Fibroblast of villous mesenchyme (primary cell): ENCODE data around the gene NT5M. TPM values are rescaled to one million over a fixed set of nuclear protein-coding genes. Genes with fewer than 3 reads are reported as not detected.

Experiments used
- DNase-seq: peaks from one replicate; pipeline ENCODE4 v3.0.0-alpha.2; 2010; ENCODE audit warnings: low read depth
- H3K4me3 ChIP-seq: 2 replicates; pipeline ENCODE4 v1.5.1; 2011; ENCODE audit warnings: low read depth, mild to moderate bottlenecking, low read length
- total RNA-seq: library from RNA; depleted of rRNA; stranded (reverse); fragments of >200 nt; gene quantifications from 2 replicates; pipeline ENCODE4 v1.2.3, GENCODE V29; 2012
- TF ChIP-seq, protein P1 (sequence below): IDR thresholded peaks from 2 replicates; pipeline ENCODE4 v1.5.1; 2012; ENCODE audit warnings: low read depth, mild to moderate bottlenecking, low read length; ENCODE audit not compliant: insufficient read depth

The NT5M gene
- total RNA-seq, 1 donor = 1.3 TPM

- no peak overlapping the region for H3K4me3 ChIP-seq
- DNase-seq = no peak
- TF ChIP-seq, protein P1, sequence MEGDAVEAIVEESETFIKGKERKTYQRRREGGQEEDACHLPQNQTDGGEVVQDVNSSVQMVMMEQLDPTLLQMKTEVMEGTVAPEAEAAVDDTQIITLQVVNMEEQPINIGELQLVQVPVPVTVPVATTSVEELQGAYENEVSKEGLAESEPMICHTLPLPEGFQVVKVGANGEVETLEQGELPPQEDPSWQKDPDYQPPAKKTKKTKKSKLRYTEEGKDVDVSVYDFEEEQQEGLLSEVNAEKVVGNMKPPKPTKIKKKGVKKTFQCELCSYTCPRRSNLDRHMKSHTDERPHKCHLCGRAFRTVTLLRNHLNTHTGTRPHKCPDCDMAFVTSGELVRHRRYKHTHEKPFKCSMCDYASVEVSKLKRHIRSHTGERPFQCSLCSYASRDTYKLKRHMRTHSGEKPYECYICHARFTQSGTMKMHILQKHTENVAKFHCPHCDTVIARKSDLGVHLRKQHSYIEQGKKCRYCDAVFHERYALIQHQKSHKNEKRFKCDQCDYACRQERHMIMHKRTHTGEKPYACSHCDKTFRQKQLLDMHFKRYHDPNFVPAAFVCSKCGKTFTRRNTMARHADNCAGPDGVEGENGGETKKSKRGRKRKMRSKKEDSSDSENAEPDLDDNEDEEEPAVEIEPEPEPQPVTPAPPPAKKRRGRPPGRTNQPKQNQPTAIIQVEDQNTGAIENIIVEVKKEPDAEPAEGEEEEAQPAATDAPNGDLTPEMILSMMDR = no peak
Observed at GRCh38 chr17:17355426-17355825, 52.3 kb downstream of the NT5M start.

DNA sequence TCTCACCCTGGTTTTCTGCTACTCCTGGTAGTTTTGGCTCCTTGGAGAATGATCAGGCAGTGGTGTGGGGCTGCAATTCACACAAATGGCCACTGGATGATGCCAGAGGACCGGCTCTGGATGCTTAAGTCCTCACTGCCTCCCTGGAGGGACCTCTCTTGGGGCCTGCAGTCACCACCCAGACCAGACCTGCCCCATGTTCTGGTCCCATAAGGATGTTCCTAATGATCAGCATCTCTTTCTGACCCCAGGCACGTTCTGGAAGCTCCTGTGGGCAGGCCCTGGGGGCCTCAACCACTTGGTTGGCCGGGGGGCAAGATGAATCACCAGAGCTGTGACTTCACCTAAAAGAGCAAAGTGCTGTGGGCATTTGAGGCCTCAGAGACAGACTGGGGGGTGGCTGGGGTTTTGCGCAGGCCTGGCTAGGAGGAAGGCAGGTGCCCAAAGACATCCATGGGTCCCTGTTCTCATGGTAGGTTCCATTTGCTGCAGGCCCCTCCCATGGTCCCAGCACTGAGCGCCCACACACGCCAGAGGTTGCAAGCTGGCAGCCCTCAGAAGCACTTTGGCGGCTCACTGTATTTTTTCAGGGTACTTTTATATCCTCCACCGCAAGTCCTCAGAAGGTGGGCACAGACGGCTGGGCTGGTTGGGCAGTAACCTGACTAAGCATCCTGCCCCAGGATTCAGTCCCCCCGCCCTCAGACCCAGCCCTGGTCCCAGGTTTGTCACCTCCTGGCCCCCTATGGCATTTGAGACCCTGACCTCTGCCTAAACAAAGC lies 53.2 kb downstream of the NT5M start:
- no peak overlapping the region for H3K4me3 ChIP-seq
- TF ChIP-seq, protein P1 = peak; percentile 100
- DNase-seq = peak; percentile 85

DNA sequence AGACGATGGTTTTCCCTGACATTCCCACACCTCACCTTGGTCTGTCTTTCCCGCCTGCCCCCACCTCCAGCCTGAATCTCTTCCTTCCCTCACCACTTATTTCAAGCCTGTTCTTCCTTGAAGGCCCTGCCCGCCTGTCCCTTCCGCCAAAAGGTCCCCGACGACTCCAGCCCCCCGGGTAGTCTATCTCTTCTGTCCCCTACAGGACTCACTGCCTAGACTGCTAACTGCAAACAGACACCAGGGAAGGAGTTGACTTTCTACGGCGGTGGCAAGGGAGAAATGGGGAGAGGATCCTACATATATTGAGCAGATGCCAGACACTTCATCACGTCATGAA lies 53.7 kb downstream of the NT5M start:
- H3K4me3 ChIP-seq = no peak overlapping the region
- no peak for DNase-seq
- TF ChIP-seq, protein P1 = no peak

- no peak overlapping the region for H3K4me3 ChIP-seq
- no peak for DNase-seq
- TF ChIP-seq, protein P1 = no peak
Observed at GRCh38 chr17:17358060-17358751, 55.0 kb downstream of the NT5M start.

GRCh38 chr17:17358866-17359265 lies 55.7 kb downstream of the NT5M start:
- no peak for DNase-seq
- TF ChIP-seq, protein P1 = no peak
- no peak overlapping the region for H3K4me3 ChIP-seq

DNA sequence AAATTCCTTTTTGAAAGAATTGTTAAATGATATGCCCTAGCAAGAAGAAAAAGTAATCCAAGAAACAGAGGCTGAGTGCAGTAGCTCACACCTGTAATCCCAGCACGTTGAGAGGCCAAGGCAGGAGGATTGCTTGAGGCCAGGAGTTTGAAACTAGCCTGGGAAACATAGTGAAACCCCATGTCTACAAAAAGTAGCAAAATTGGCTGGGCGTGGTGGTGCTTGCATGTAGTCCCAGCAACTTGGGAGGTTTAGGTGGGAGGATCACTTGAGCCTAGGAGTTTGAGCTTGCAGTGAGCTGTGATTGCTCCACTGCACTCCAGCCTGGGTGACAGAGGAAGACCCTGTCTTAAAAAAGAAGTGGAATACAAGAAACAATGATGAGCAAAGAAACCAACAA lies 56.1 kb downstream of the NT5M start:
- no peak overlapping the region for H3K4me3 ChIP-seq
- TF ChIP-seq, protein P1 = no peak
- no peak for DNase-seq
